ENCODE data around the gene MGRN1.

- TF ChIP-seq TAF1 (IDR thresholded peaks at IDR 0.05; ENCODE audit: low read depth, low read length), result no peak
- no peak for TF ChIP-seq POLR2AphosphoS5 (IDR thresholded peaks at IDR 0.05; ENCODE audit: low read depth, low read length)
- no peak for TF ChIP-seq POLR2A (IDR thresholded peaks at IDR 0.05; ENCODE audit: low read depth, low read length)
- TF ChIP-seq SPI1 (IDR thresholded peaks at IDR 0.05; ENCODE audit: low read depth, low read length), result no peak
- TF ChIP-seq POU2F2 (IDR thresholded peaks at IDR 0.05; ENCODE audit: low read depth, low read length), result no peak
- TF ChIP-seq PAX5 (IDR thresholded peaks at IDR 0.05; ENCODE audit: insufficient read depth, low read length, severe bottlenecking), result no peak
Measured at GRCh38 chr16:4611337-4612021, 13.1 kb upstream of the MGRN1 start.
